HL-60 (cell line): ENCODE data around the gene UTP20.

Experiments used
- DNase-seq, 2 experiments: peaks; one replicate each; pipeline ENCODE4 v3.0.0-alpha.2; 2010 to 2020; ENCODE audit warnings: low read depth in 1 of 2, low spot score in 1 of 2
- H3K27ac ChIP-seq: fragments of 250-450 bp; sonication (Bioruptor Pico); replicated peaks from 2 replicates; pipeline ENCODE4 v1.5.1; 2020; ENCODE audit warnings: mild to moderate bottlenecking, moderate library complexity
- H3K27me3 ChIP-seq: fragments of 250-450 bp; sonication (Bioruptor Pico); 2 replicates; pipeline ENCODE4 v1.5.1; 2021; ENCODE audit warnings: mild to moderate bottlenecking, moderate library complexity; ENCODE audit not compliant: insufficient read depth, poor library complexity, severe bottlenecking
- H3K4me3 ChIP-seq: replicated peaks from 2 replicates; pipeline ENCODE4 v1.5.1; 2011; ENCODE audit warnings: mild to moderate bottlenecking, control low read depth, low read length; ENCODE audit not compliant: insufficient read depth
- GABPA ChIP-seq: IDR thresholded peaks from 2 replicates; pipeline ENCODE4 v1.6.1; 2012; ENCODE audit warnings: low read depth
- REST ChIP-seq: IDR thresholded peaks from 2 replicates; pipeline ENCODE4 v1.6.1; 2012; ENCODE audit warnings: low read depth; ENCODE audit not compliant: insufficient replicate concordance
- SPI1 ChIP-seq: IDR thresholded peaks from 2 replicates; pipeline ENCODE4 v1.6.1; 2012; ENCODE audit warnings: low read depth, mild to moderate bottlenecking, borderline replicate concordance
- TF ChIP-seq, protein P1 (sequence below): IDR thresholded peaks from one replicate; pipeline ENCODE4 v1.5.1; 2011; ENCODE audit warnings: low read length, control low read depth, inconsistent platforms; ENCODE audit not compliant: insufficient read depth

Gene UTP20

DNA sequence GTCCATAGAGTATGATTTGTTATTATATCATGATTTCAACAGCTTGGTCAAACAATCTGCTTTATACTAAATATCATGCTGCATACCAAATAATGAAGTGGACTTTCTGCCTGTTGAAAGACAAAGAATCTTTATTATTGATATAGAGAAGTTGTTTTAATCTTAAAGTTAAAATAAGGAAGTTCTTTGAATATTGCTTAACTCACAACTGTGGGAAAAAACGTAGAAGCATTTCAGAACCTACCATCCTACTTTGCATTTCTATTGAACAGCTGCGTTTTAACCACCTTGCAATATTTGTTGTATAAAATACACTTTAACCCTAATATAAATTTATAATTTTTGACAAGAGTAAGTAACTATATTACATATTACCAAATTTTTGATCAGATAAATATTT, 150.6 kb downstream of the UTP20 start:
- DNase-seq = peak in 1 of 2 experiments; percentile 7
- H3K27ac ChIP-seq = no peak overlapping the region
- no peaks in the 10 kb centered on the region for H3K27me3 ChIP-seq
- peak; percentile 18; the same call in 1 of the 2 replicates for TF ChIP-seq SPI1
- TF ChIP-seq, protein P1, sequence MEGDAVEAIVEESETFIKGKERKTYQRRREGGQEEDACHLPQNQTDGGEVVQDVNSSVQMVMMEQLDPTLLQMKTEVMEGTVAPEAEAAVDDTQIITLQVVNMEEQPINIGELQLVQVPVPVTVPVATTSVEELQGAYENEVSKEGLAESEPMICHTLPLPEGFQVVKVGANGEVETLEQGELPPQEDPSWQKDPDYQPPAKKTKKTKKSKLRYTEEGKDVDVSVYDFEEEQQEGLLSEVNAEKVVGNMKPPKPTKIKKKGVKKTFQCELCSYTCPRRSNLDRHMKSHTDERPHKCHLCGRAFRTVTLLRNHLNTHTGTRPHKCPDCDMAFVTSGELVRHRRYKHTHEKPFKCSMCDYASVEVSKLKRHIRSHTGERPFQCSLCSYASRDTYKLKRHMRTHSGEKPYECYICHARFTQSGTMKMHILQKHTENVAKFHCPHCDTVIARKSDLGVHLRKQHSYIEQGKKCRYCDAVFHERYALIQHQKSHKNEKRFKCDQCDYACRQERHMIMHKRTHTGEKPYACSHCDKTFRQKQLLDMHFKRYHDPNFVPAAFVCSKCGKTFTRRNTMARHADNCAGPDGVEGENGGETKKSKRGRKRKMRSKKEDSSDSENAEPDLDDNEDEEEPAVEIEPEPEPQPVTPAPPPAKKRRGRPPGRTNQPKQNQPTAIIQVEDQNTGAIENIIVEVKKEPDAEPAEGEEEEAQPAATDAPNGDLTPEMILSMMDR = no peak
- no peak for TF ChIP-seq GABPA
- H3K4me3 ChIP-seq = no peak overlapping the region

- no peak for DNase-seq
- TF ChIP-seq SPI1 (no peak), GABPA (no peak), REST (no peak)
- no peak overlapping the region for H3K4me3 ChIP-seq
These were observed 156.2 kb downstream of the UTP20 start for GRCh38 chr12:101436136-101436535.

More at GRCh38 chr12:101436136-101436535, 156.2 kb downstream of the UTP20 start:
- no peaks in the 10 kb centered on the region for H3K27me3 ChIP-seq
- no peak overlapping the region for H3K27ac ChIP-seq
